ENCODE data around the gene VPS4B.

DNA sequence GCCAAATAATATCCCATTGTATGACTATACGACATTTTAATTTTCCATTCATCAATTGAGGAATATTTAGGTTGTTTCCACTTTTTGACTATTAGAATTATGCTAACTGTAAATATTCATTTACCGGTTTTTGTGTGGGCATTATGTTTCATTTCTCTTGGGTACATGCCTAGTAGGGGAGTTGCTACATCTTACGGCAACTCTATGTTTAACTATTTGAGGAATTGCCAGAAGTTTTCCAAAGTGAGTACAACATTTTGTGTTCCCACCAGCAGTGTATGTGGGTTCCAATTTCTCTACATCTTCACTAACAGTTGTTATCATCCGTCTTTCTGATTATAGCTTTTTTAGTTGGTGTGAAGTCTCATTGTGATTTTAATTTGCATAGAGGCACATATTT, 53.7 kb downstream of the VPS4B start:
- TF ChIP-seq, protein P1, sequence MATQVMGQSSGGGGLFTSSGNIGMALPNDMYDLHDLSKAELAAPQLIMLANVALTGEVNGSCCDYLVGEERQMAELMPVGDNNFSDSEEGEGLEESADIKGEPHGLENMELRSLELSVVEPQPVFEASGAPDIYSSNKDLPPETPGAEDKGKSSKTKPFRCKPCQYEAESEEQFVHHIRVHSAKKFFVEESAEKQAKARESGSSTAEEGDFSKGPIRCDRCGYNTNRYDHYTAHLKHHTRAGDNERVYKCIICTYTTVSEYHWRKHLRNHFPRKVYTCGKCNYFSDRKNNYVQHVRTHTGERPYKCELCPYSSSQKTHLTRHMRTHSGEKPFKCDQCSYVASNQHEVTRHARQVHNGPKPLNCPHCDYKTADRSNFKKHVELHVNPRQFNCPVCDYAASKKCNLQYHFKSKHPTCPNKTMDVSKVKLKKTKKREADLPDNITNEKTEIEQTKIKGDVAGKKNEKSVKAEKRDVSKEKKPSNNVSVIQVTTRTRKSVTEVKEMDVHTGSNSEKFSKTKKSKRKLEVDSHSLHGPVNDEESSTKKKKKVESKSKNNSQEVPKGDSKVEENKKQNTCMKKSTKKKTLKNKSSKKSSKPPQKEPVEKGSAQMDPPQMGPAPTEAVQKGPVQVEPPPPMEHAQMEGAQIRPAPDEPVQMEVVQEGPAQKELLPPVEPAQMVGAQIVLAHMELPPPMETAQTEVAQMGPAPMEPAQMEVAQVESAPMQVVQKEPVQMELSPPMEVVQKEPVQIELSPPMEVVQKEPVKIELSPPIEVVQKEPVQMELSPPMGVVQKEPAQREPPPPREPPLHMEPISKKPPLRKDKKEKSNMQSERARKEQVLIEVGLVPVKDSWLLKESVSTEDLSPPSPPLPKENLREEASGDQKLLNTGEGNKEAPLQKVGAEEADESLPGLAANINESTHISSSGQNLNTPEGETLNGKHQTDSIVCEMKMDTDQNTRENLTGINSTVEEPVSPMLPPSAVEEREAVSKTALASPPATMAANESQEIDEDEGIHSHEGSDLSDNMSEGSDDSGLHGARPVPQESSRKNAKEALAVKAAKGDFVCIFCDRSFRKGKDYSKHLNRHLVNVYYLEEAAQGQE (IDR thresholded peaks at IDR 0.05; ENCODE audit: low read depth, low read length): no peak
- TF ChIP-seq, protein P2, sequence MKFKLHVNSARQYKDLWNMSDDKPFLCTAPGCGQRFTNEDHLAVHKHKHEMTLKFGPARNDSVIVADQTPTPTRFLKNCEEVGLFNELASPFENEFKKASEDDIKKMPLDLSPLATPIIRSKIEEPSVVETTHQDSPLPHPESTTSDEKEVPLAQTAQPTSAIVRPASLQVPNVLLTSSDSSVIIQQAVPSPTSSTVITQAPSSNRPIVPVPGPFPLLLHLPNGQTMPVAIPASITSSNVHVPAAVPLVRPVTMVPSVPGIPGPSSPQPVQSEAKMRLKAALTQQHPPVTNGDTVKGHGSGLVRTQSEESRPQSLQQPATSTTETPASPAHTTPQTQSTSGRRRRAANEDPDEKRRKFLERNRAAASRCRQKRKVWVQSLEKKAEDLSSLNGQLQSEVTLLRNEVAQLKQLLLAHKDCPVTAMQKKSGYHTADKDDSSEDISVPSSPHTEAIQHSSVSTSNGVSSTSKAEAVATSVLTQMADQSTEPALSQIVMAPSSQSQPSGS (IDR thresholded peaks at IDR 0.05; ENCODE audit: low read length): no peak
- TF ChIP-seq ESRRA (IDR thresholded peaks at IDR 0.05; ENCODE audit: low read length): no peak
- no peak for TF ChIP-seq POLR2A (IDR thresholded peaks at IDR 0.05; ENCODE audit: low read depth, low read length)
- TF ChIP-seq, protein P3, sequence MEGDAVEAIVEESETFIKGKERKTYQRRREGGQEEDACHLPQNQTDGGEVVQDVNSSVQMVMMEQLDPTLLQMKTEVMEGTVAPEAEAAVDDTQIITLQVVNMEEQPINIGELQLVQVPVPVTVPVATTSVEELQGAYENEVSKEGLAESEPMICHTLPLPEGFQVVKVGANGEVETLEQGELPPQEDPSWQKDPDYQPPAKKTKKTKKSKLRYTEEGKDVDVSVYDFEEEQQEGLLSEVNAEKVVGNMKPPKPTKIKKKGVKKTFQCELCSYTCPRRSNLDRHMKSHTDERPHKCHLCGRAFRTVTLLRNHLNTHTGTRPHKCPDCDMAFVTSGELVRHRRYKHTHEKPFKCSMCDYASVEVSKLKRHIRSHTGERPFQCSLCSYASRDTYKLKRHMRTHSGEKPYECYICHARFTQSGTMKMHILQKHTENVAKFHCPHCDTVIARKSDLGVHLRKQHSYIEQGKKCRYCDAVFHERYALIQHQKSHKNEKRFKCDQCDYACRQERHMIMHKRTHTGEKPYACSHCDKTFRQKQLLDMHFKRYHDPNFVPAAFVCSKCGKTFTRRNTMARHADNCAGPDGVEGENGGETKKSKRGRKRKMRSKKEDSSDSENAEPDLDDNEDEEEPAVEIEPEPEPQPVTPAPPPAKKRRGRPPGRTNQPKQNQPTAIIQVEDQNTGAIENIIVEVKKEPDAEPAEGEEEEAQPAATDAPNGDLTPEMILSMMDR (IDR thresholded peaks at IDR 0.05 in 2 of 3, conservative IDR thresholded peaks at IDR 0.05 in 1 of 3; ENCODE audit: control insufficient read depth in 2 of 3, extremely low read depth in 1 of 3, insufficient read depth in 1 of 3, low read depth in 3 of 3, low read length in 3 of 3): no peak
- TF ChIP-seq, protein P4, sequence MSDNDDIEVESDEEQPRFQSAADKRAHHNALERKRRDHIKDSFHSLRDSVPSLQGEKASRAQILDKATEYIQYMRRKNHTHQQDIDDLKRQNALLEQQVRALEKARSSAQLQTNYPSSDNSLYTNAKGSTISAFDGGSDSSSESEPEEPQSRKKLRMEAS (IDR thresholded peaks at IDR 0.05; ENCODE audit: low read depth, low read length): no peak
- TF ChIP-seq TCF7 (IDR thresholded peaks at IDR 0.05; ENCODE audit: borderline replicate concordance): no peak
- no peak for TF ChIP-seq FOXM1 (IDR thresholded peaks at IDR 0.05; ENCODE audit: low read depth, low read length)
- TF ChIP-seq SIN3A (IDR thresholded peaks at IDR 0.05; ENCODE audit: low read depth, low read length): no peak
- TF ChIP-seq BHLHE40 (IDR thresholded peaks at IDR 0.05; ENCODE audit: borderline replicate concordance in 1 of 2, low read depth in 2 of 2, low read length in 1 of 2): no peak

Measured in GM12878 (cell line).